T-helper 2 cell (primary cell): ENCODE measurements around the gene MTHFD1L.
"Not testable (repeated sequence)": the region's sequence is repeated elsewhere in the genome, so short reads cannot be mapped to it uniquely, and the experiment has no call there.

Source experiments
- DNase-seq, 5 experiments: peaks; one replicate each; pipeline versions ENCODE4 v3.0.0 to v3.0.0-alpha.2; 2012 to 2022

MTHFD1L gene

DNA sequence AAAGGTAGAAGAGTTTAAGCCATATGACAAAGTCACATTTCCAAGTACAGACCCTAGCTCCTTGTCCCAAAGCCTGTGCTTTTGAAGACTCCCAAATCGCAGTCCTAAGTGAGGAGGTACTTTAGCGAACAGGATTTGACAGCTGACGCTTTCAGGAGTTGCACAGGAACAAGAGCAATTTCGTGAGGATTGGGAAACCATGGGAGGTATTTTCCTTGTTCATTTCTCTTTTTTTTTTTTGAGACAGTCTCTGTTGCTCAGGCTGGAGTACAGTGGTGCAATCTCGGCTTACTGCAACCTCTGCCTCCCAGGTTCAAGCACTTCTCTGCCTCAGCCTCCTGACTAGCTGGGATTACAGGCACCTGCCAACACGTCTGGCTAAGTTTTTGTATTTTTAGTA lies 150.6 kb downstream of the MTHFD1L start:
- DNase-seq: no peak

DNA sequence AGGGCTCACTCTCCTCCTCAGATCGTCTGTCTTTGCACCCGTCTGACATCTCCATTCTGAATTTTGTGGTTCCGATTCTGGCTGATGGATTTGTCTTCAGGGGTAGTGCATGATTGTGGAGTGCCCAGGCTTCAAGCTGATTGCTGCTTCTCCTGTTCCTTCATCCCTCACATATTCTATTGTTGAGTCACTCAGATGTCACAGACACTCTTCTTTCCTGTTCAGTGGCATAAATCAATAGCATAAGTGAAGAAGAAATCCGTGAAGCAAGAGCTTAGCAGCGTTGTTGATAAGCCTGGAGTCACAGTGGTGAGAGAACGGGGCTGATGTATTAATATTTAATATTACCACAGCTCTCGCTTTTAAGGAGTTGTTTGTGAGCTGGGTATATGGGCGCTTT lies 152.5 kb downstream of the MTHFD1L start:
- no peak for DNase-seq

DNA sequence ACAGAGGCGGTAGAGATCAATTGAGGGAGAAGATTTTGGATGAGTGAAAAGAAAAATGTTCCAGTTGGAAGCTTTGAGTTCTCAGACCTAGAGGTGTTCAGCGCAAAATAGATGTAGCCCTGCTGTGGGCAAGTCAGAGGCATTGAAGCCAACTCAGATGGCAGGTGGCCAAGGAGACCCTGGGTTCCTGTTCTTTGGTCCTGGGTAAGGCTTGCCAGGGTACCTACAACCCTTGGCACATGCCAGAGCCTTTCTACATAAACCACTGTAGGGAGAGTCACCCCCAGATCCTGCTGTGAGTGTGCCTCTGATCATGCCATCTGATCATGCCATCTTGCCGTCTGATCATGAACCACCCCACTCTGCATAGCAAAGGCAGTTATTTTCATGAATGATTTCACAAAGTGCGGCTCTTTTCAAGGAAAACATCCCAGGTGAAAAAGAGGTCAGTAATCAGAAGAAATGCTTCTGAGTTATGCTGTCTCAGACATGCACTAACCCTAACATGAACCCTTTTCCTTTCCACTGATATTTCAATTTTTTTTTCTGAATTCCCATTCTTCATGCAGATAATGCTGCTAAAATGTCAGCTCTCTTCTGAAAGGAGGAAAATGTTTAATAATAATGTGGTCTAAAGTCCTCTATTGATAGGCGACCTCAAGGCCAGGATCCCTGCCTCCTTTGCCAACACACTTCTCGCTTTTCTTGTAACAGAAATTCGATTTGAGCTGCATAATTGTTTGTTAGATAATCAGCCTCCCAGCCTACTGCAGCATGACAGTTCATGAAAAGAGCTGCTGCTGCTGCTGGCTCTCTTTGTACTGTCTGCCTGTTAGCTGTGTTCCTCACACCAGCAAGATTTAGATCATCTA lies 153.6 kb downstream of the MTHFD1L start:
- DNase-seq: no peak

DNA sequence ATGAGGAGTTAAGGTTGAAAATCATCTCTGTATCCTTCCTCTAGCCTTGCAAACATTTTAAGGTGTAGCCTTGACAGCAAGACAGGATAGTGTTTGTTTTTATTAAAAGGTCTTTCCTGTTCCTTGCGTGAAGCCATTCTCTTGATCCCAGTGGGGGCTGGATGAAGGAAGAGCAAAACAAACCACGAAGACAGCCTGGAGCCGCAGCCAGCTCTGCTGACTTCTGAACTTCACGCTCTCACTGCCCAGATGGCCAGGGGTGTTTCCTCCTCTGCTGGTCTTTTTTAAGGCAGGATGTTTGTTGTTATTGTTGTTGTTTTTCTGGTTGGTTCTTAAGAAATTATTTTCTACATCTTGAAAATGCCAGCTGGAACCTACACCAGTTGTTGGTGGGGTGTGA lies 156.4 kb downstream of the MTHFD1L start:
- no peak for DNase-seq

DNA sequence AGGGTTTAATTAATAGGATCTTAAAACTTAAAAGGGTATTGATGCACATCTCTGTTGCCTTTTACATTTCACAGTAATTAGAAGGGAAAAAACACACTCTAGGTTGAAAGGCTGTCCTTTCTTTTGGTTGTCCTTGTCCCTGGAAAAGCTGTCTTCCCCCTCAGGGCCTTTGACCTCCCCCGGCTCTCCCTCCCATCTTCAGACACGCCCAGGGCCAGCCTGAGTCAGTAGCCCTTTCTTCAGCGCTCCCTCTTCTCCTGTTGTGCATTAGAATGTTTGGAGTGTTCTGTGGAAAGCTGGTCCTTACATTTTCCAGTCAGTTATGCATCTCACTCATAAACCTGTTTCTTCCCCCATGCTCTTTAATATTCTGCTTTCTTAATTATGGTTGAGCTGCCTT lies 157.0 kb downstream of the MTHFD1L start:
- no peak for DNase-seq

DNA sequence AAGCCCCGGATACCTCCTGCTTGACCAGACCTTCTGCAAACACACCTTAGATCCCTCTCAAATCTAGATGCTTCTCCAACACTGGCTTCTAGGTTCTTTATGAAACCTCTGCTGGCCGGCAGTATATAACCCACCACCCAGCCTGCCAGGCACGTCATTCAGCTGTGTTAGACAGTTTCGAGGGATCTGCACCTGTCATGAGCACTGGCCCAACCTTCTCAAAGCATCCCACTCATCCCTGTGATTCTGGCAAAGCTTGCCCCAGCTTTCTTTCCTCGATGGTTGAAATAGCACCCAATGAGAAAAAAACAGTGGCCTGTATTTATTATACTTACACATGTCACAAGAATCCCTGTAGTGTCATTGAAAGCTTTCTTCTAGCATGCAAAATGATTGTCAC lies 157.8 kb downstream of the MTHFD1L start:
- no peak for DNase-seq

DNA sequence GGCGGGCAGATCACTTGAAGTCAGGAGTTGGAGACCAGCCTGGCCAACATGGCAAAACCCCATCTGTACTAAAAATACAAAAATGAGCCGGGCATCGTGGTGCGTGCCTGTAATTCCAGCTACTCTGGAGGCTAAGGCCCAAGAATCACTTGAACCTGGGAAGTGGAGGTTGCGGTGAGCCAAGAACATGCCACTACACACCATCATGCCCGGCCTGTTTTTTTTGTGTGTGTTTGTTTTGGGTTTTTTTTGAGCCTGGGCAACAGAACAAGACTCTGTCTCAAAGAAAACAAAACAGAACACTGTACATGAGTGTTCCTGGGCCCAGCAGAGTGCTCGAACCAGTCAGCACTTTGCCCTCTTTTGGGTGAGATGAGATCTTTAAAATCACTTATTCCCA lies 159.1 kb downstream of the MTHFD1L start:
- DNase-seq: no peak

DNA sequence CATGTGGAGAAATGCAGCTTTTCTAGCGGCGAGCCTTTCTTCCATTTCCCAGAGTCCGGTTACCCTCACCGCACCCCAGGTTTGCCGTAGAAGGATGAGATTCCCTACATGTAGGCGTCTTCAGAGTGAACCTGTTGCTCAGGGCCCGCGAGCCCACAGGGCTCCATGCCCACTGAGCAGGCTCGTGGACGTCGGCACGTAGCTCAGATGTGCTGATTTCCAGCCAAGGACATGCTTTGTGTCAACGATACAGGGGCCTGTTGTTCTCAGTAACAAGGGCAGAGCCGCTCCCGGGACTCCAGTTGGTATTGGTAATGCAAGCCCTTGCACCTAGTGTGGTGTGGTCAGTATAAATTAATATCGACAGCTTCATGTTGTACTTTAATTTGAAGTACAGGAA lies 159.6 kb downstream of the MTHFD1L start:
- DNase-seq: no peak

DNA sequence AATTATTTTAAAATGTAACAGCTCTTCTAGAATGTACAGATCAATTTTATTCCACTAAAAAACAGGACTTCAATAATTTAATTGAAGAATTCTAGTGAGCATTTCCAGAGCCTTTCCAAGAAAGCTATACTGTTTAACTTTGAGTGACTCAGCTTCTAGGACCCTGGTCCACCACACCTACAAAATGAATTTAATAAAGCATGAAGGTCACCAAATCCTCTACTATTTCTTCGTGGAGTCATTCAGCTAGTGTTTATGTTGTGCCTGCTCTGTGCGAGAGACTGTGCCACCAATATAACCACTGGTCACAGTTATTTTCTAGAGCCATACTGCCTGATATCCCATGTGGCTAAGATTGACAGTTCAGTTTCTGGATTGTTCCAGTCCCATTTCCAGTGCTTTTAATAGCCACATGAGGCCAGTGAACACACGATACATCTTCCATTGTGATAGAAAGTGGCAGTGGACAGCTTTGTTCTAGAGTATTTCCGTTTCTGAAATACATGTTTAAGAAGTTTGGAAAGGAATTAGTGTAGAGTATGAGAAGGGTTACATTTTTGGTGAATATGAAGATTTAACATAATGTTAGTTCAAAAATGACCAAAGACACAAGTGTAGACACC lies 160.7 kb downstream of the MTHFD1L start:
- no peak for DNase-seq

DNA sequence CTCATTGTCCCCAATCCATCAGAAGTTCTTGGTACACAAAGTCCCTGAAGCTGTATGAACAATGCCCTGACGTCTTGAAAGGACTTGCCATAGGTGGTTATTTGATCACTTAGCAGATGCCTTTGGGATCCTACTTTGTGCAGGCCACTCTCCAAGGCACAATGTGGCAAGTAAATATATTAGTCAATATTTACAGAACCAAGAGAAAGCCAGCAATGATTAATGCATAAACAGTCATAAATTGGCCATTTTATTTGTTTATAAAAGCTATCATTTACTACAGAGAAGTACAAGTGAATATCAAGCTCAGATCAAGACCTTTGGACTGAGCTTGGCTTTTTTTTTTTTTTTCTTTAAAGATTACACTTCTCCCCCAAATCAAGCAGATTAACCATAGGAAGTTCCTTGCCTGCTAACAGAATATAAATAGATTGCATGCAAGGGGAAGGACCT lies 161.8 kb downstream of the MTHFD1L start:
- DNase-seq: no peak

DNA sequence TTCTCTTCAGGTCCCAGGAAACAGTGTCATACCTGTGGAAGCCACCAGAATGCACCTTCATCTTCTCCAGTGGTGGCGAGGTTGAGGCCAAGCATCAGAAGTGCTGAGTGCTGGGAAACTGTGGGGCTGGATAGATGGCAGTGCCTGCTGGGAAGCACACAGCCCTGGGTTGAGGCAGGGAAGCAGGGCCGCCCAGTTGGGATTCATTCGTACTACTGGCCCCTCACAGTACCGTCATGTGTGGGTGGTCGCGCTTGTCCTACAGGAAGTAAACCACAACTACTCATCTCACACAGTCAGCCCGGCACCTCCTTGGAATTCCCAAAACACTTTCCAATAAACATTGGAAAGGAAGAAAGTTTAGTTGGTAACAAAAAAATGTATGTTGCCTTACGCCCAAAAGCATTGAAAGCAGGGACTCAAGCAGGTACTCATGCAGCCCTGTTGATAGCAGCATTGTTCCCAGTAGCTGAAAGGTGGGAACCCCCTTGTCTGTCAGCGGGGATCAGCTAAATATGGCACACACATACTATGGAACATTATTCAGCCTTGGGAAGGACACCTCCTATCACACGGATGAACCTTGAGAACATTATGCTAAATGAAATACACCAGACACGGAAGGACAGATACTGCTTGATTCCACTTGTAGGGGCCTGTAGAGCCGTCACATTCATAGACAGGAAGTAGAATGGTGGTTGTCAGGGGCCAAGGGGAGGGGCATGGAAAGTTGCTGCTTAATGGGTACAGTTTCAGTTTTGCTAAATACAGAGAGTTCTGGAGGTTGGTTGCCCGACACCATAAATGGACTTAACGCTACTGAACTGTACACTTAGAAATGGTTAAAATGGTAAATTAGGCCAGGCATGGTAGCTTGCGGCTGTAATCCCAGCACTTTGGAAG lies 162.7 kb downstream of the MTHFD1L start:
- DNase-seq: peak in 1 of 5 experiments; percentile 35

DNA sequence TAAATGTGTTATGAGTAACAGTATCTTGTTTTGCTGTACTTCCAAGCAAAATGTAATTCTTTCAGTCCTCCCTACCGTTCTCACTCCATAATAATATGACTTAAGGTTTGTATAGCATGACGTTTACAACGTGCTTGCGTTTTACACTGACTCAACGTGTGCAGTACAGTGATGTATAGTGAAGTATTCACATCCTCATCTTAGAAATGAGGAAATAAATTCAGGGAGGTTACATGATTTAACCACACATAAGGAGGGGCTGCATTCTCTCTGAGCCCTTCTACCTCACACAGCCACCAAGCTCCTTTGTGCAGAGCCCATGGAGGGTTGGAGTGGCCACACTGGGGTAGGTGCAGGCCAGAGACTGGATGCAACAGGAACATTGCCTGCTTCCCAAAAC lies 164.5 kb downstream of the MTHFD1L start:
- no peak for DNase-seq

DNA sequence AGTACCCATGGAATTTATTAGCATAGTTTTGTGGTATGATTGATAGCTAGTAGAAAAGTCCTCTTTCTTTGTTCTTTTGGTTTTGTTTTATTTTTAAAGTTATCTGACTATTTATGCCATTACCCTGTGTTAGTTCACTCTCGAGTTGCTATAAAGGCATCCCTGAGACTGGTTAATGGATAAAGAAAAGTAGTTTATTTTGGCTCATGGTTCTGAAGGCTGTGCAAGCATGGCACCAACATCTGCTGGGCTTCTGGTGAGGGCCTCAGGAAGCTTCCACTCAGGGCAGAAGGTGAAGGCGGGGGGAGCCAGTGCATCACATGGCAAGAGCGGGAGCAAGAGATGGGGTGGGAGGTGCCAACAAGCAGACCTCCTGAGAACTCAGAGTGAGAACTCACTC lies 166.5 kb downstream of the MTHFD1L start:
- DNase-seq: no peak

DNA sequence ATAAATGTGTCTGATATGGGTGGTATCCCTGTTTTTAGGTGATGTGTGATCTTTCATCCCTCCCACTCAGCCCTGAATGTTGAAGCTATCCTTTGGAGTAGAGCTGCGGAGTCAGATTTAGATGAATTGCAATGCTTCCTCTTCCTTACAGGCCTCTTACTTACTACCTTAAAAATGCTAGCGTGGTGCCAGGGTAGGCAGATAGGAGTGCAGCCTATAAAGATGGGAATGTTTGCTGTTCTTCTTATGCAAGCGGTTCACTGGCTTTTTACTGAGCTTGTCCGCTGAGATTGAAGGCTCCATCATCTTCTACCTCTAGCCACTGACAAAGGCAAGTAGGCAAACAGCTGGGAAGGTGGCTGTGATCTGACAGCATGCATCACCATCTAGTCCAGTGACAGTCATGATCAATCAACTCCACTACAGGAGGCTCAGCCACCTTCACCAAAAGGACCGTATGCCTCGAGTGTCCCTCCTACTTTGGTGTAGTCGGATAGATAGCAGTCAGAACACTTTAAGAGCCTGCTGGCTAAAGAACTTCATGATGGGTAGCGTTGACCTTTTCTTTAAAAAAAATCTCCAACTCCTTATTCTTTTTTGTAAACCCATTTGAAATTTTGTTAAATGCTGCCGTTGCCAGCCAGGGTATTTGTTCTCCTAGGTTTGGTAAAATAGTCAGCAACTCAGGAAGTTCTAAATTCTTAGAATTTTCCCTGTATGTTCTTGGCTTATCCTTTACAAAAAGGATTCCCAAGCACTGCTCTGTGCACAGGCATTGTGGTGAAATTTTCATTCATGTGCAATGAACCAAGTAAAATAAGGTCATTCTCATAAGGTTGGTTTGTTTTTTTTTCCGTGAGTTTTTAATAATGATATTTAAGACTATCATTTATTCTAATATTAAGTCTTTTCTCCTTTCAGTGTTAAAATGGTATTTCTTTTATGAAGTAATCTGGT lies 169.6 kb downstream of the MTHFD1L start:
- no peak for DNase-seq

DNA sequence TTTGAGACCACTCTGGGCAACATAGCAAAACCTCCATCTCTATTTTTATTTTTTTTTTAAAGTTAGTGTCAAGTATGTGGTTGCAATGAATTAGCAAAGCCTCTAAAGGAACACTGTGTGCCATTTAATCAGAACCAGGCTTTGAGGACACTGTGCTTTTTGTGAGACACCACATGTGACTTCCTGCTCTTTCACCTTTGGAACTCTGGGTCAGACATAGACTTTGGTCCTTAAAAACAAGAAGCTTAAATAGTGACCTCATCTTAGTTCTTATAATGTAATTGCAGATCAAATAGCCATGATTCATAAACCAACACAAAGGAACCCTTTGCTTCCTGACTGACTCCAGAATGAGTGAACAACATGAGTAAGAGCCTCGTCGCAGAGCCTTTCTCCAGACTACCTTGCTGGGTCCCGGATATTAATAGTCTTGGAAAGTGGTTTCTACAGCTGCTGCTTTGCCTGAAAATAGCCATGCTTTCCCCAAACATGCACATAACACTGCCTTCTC lies 170.8 kb downstream of the MTHFD1L start:
- not testable (repeated sequence) for DNase-seq

DNA sequence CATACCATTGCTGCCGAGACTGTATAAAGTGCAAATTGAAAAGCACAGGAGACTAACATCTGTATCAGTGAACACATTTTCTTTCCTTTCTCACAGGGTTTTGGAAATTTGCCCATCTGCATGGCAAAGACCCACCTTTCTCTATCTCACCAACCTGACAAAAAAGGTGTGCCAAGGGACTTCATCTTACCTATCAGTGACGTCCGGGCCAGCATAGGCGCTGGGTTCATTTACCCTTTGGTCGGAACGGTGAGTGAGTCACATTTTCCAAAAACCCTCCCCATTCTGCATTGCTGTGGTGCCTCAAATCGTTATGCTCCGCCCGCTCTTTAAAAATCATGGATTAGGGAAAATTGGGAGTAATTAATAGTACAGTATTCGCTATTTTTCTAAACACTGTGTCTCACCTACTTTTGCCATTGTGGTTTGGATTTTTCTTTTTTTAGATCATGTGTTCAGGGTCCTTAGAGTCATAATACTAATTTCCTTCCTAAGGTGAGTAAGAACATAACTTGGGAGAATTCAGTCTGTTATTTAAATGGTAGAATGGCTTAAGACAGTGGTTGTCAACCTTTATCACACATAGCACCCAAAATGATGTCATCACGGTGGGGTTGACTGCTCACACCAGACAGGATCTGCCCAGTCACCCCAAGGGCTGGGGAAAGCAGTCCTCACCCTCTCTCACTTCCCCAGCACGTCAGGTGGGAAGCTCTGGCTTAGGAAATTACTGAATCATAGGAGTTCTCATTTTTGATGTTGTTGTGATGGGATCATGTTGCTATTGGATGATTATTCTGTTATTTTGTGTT lies 171.6 kb downstream of the MTHFD1L start:
- DNase-seq: peak in 1 of 5 experiments; percentile 55

DNA sequence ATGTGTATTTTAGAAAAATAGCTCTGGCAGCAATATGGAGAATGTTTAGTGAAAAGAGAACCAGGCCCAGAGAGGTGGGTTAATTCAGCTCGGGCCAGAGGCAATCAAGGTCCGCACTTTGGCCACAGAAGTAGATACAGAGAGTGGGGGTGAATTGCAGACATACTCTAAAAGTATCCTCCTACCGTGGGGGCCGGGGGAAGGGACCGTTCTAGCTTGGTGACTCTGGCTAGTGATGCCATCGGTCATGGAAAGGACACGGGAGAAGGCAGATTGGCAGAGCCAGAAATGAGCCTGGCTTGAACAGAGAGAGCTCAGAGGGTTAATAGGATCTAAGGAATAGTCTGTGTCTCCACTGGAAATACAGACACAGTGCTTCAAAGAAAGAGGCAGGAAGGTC lies 173.1 kb downstream of the MTHFD1L start:
- DNase-seq: no peak

DNA sequence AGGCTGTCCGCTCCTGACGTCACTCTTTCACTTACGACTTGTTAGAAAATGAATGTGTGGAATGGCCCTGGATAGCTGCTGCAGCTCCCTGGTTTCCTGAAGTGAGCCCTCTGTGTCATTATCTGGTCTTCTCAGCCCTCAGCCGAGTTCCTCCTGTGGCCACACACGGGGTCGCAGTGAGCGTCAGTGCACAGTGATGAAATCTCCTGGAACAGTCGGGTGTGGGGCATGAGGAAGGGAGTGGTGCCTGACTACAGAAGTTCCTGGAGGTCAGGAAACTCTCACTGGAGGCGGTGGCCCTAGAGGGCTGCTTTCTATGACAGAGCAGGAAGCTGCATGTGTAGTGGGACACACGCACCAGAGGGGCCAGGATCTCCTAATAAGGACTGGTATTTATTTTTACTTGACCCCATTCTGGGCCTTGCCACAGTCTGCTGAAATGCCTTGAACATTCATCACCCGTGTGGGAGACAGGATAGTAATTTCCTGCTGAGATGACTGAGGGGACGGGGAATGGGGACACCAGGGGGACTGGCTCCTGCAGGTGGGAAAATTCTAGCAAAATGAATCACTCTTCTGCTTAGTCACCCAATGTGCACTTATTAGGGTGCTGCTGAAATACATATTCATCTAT lies 175.5 kb downstream of the MTHFD1L start:
- DNase-seq: not testable (repeated sequence)

DNA sequence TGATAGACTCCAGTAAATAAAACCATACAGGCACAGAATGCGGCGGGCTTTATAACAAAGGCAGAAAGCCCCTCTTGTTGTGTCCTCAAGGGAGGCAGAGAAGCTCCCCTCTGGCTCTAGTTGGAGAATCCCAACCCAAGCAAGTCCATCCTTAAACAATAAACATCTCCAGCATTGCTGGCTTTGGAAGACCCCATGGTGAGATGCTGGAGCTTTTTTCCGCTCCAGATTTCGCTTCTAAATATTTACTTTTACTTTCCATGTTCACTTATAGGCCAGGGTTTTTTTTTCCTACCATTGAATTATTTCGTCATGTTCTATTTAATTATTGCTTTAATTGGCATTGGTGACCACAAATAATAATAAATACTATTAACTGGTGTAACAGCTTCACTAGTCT lies 176.2 kb downstream of the MTHFD1L start:
- no peak for DNase-seq

DNA sequence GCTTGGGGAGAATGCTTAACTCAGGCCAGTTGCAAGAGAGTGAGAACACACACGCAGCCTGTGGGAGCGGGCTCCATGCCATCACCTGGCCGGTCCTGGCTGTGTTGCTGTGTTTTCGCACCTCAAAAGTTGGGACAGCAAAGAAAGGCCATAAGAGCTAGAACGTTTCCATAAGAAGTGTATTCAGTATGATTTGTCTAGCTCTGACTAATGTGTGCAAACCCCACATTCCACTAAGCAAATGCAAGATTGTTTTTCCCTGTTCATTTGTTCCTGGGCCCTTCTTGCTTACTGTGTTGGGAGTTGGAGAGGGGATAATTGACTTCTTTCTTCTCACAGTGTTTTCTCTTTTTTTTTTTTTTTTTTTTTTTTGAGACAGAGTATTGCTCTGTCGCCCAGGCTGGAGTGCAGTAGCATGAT lies 177.4 kb downstream of the MTHFD1L start:
- not testable (repeated sequence) for DNase-seq
